HG03520 (cell line): Measurements from ENCODE around the gene MS4A10.
A peak's percentile ranks its signal among the peaks of the same experiment; 100 is the strongest.
"Not testable (repeated sequence)": the region's sequence is repeated elsewhere in the genome, so short reads cannot be mapped to it uniquely, and the experiment has no call there.

ENCODE experiments used
- ATAC-seq: cut with Tn5 transposase; IDR thresholded peaks from one replicate; pipeline ENCODE4 v1.9.1; 2021; ENCODE audit warnings: mild to moderate bottlenecking, moderate library complexity; ENCODE audit not compliant: unreplicated experiment

The MS4A10 gene

GRCh38 chr11:60821827-60822599, 36.9 kb downstream of the MS4A10 start:
- no peak for ATAC-seq

- not testable (repeated sequence) for ATAC-seq
Observed at GRCh38 chr11:60823745-60824306, 38.7 kb downstream of the MS4A10 start.

GRCh38 chr11:60825118-60825517, 40.0 kb downstream of the MS4A10 start:
- ATAC-seq = no peak

- no peak for ATAC-seq
Observed at GRCh38 chr11:60825790-60826189, 40.7 kb downstream of the MS4A10 start.

GRCh38 chr11:60830478-60831142, 45.5 kb downstream of the MS4A10 start:
- ATAC-seq = peak; percentile 50

- peak; percentile 75 for ATAC-seq
Observed at GRCh38 chr11:60831143-60831500, 46.0 kb downstream of the MS4A10 start.

- ATAC-seq = no peak
Observed at GRCh38 chr11:60831501-60832079, 46.5 kb downstream of the MS4A10 start.

GRCh38 chr11:60834742-60835533, 49.8 kb downstream of the MS4A10 start:
- no peak for ATAC-seq

GRCh38 chr11:60835534-60835846, 50.4 kb downstream of the MS4A10 start:
- no peak for ATAC-seq

- ATAC-seq = no peak
Observed at GRCh38 chr11:60836866-60837515, 51.9 kb downstream of the MS4A10 start.

GRCh38 chr11:60838132-60838531, 53.0 kb downstream of the MS4A10 start:
- ATAC-seq = no peak

- no peak for ATAC-seq
Observed at GRCh38 chr11:60840470-60841430, 55.6 kb downstream of the MS4A10 start.

GRCh38 chr11:60841797-60842667, 56.9 kb downstream of the MS4A10 start, which contains the start of gene CCDC86:
Gene CCDC86 (plus strand): TSS chr11:60842113. CDS start chr11:60842125, 12 bp downstream.
- peak; percentile 82 for ATAC-seq

GRCh38 chr11:60842668-60843600, 57.8 kb downstream of the MS4A10 start:
- ATAC-seq = no peak

GRCh38 chr11:60844045-60844869, 59.1 kb downstream of the MS4A10 start:
- no peak for ATAC-seq

GRCh38 chr11:60844870-60845221, 59.7 kb downstream of the MS4A10 start:
- no peak for ATAC-seq

GRCh38 chr11:60845338-60845737, 60.2 kb downstream of the MS4A10 start:
- ATAC-seq = no peak
